Measurements from ENCODE around the gene SELENOS.

SELENOS gene

DNA sequence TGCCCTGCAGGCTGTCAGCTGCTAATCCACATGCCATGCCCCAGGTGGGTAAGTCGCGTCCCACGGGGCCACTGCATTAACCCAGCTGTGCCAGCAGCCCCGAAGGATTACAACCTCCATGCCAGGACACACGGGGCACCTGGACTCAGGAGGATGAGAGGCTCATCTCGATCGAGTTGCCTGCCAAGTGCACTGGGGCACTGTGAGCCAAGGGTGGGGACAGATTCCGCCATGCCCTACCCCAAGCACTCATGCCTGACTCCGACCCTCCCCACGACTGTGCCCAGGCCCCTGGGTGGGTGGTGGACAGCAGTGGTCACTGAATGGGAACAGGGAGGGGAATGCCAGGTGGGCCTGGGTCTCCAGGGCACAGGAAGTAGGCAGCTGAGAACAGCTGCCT is 38.5 kb upstream of the SELENOS start:
- H3K36me3 Mint-ChIP-seq: peaks cover 2% of the 10 kb centered on the region
- H3K27ac Mint-ChIP-seq: no peak overlapping the region
- H3K27me3 Mint-ChIP-seq: no peaks in the 10 kb centered on the region
- H3K9me3 Mint-ChIP-seq: no peaks in the 10 kb centered on the region
- H3K4me3 Mint-ChIP-seq: no peak overlapping the region
- peaks cover 7% of the 10 kb centered on the region for H3K4me1 Mint-ChIP-seq

DNA sequence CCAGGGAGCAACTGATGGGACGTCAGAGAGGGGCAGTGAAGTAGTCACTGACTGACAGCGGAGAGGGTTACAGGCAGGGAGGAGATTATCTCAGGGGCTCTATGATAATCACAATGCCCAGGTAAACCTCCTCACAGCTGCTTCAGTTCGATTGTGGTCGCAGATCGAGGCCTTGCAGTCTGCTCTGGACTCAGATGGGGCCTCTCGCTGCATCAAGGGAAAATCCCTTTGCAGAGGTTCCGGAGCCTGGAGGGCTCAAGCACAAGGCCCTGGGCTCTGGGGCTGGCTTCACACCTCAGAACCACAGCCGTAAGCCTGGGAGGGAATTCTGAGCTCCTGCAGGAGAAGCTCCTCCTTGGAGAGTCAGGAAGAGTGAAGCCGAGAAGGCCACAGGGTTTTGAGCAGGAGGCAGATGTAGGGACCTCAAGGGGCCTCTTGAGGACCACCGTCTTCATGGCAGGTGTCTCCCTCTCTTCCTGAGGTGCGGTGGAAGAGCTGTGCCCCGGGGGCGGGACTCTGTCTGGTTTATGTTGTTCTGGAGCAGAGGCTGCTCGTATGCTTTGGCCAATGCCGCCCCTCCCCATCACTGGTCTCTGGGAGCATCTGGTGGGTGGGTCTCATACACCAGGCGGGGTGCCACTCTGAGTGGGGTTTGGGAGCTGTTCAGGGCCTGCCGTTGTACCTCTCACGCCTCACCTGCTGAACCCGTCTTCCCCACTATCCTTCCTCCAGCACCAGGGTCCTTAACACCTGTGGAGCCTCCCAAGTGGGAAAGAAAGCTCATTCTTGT is 37.2 kb upstream of the SELENOS start:
- no peak overlapping the region for H3K27ac Mint-ChIP-seq
- no peak overlapping the region for H3K4me3 Mint-ChIP-seq
- no peaks in the 10 kb centered on the region for H3K27me3 Mint-ChIP-seq
- no peaks in the 10 kb centered on the region for H3K4me1 Mint-ChIP-seq
- H3K9me3 Mint-ChIP-seq: no peaks in the 10 kb centered on the region
- H3K36me3 Mint-ChIP-seq: peaks cover 2% of the 10 kb centered on the region

DNA sequence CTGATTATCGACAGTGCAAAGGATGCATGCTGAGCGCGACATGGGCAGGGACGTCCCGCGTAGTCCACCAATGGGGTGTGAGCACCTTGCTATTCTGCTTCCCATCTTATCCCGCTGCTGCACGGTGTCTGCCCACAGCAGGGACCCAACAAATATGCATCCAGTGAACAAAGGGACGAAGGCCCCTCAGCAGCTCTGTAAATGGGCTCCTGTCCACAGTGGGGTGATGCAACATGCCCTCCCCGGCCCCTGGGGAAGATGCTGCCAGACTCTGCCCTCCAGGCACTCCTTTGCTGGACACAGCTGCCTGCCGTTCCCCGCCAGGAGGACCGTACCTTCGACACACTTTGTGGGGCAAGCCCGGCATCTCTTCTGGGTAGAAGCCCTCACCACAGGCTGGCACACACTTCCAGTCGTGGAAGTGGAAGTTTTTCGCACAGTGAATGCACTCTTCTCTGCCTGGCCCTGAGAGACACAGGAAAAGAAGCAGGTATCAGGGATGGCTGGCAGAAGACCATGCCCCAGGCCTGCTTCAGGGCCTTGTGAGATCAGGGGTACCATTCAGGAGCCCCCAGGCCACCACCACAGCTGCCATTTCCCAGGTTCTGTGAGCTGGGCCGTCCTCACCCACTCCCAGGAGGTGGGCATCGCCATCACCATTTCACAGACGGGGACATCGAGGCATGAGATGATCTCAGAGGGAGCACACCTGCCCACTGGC is 35.9 kb upstream of the SELENOS start:
- Mint-ChIP-seq H3K36me3 (peaks cover 2% of the 10 kb centered on the region), H3K4me3 (no peak overlapping the region), H3K9me3 (no peaks in the 10 kb centered on the region), H3K27ac (no peak overlapping the region), H3K27me3 (no peaks in the 10 kb centered on the region), H3K4me1 (no peaks in the 10 kb centered on the region)

DNA sequence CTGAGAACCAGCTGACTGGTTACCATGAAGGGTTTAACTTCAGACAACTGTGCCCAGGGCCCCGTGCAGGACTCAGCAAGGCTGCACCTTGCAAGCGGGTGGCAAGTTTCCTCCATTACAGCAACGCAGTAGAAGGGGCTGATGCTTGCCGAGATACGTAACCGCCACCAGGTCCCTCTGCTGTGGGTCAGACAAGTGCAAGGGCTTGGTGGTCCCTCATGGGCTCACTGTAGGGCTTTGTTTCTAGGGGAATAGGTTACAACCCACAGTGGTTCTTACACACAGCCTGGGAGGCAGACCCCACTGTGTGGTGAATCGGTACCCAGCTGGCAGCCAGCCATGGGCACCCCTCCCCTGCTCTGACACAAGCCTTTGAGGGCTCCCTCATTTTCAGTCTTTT is 33.2 kb upstream of the SELENOS start:
- no peaks in the 10 kb centered on the region for H3K9me3 Mint-ChIP-seq
- no peak overlapping the region for H3K27ac Mint-ChIP-seq
- H3K36me3 Mint-ChIP-seq: peaks cover 2% of the 10 kb centered on the region
- H3K4me3 Mint-ChIP-seq: no peak overlapping the region
- H3K4me1 Mint-ChIP-seq: no peaks in the 10 kb centered on the region
- no peaks in the 10 kb centered on the region for H3K27me3 Mint-ChIP-seq

DNA sequence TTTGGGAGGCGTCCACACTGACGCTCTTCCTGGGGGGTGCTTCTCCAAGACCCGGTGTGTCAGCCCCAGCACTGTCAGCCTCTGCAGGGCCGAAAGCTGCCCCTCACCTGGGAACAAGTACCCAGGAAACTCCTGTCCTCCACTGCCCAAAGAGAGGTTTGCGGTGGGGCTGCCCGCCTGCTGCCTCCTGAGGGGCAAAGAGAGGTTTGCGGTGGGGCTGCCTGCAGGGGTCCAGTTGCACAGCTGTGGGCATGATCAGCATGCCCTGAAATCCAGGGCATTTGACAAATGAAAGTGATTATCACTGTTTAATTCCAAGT is 32.8 kb upstream of the SELENOS start:
- Mint-ChIP-seq H3K4me1 (no peaks in the 10 kb centered on the region), H3K4me3 (no peak overlapping the region), H3K27ac (no peak overlapping the region), H3K36me3 (peaks cover 2% of the 10 kb centered on the region), H3K9me3 (no peaks in the 10 kb centered on the region), H3K27me3 (no peaks in the 10 kb centered on the region)

- Mint-ChIP-seq H3K9me3 (no peaks in the 10 kb centered on the region), H3K4me1 (no peaks in the 10 kb centered on the region), H3K27me3 (no peaks in the 10 kb centered on the region), H3K27ac (no peak overlapping the region), H3K36me3 (peaks cover 2% of the 10 kb centered on the region), H3K4me3 (no peak overlapping the region)
Measured at GRCh38 chr15:101309436-101310160, 32.3 kb upstream of the SELENOS start.

DNA sequence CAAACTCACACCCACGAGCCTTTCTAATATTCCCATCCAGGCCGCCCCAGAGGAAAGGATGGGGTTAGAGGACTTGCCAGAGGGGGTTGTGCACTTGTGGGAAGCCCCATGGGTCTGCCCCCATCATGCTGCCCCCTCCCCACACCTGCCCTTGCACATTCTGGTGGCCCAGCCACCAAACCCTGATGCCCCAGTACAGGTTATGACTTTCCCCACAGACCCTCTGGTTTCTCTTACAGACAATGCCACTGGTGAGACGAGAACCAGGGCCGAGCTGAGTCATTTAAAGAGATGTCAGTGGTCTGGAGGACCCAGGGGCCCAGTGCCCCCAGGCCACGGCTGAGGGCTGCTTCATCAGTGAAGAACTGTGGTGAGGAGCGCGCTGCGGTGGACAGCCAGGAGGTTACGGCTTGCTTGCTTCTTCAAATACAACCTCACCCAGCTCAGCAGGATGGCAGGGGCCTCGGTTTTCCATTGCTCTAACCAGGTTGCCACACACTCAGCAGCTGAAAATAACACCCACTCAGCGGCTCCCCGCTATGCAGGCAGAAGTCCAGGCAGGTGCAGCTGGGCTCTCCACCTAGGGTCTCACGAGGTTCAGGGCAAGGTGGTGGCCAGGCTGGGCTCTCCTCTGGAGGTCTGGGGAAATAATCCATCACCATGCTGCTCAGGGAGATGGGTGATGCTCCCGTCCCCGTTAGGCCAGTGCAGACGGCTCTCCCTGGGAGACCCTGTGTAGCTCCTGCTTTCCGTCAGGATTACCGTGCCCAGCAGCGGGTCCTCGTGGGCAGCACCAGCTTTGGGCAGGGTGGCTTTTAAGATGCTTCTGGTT is 31.5 kb upstream of the SELENOS start:
- no peaks in the 10 kb centered on the region for H3K4me1 Mint-ChIP-seq
- no peaks in the 10 kb centered on the region for H3K9me3 Mint-ChIP-seq
- no peaks in the 10 kb centered on the region for H3K27me3 Mint-ChIP-seq
- no peak overlapping the region for H3K4me3 Mint-ChIP-seq
- H3K36me3 Mint-ChIP-seq: peaks cover 2% of the 10 kb centered on the region
- no peak overlapping the region for H3K27ac Mint-ChIP-seq

DNA sequence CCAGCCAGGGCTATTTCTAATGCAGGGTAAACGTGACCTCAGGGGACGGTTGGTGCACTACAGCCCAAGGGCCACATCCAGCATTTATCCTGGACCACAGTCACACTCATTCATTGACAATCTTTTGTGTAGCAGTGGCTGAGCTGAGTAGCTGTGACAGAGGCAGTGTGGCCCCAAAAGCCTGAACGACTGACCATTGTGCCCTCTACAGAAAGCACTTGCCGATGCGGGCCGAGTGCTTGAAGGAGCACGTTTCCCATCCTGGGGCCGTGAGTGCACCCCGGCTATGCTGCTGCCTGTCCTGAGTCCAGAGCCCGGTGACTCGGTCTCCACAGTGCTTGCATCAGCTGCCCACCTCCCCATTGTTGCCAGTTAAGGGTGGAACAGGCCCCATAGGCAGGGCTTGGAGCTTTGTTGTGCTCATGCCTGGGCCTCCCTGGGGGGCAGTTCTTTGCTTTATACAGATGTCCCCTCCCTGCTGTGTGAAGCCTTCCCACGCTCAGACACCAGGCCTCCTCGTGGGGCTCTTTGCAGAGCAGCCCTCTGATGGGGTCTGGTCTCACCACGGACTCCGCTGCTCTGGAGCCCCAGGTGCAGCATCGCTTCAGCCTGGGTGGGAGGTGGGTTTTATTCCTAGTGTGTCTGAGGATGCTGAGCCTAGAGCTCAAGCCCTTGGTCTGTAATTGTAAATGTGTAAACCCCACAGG is 30.8 kb upstream of the SELENOS start:
- H3K9me3 Mint-ChIP-seq: no peaks in the 10 kb centered on the region
- no peaks in the 10 kb centered on the region for H3K27me3 Mint-ChIP-seq
- H3K4me3 Mint-ChIP-seq: no peak overlapping the region
- no peak overlapping the region for H3K27ac Mint-ChIP-seq
- H3K36me3 Mint-ChIP-seq: peaks cover 2% of the 10 kb centered on the region
- H3K4me1 Mint-ChIP-seq: no peaks in the 10 kb centered on the region

DNA sequence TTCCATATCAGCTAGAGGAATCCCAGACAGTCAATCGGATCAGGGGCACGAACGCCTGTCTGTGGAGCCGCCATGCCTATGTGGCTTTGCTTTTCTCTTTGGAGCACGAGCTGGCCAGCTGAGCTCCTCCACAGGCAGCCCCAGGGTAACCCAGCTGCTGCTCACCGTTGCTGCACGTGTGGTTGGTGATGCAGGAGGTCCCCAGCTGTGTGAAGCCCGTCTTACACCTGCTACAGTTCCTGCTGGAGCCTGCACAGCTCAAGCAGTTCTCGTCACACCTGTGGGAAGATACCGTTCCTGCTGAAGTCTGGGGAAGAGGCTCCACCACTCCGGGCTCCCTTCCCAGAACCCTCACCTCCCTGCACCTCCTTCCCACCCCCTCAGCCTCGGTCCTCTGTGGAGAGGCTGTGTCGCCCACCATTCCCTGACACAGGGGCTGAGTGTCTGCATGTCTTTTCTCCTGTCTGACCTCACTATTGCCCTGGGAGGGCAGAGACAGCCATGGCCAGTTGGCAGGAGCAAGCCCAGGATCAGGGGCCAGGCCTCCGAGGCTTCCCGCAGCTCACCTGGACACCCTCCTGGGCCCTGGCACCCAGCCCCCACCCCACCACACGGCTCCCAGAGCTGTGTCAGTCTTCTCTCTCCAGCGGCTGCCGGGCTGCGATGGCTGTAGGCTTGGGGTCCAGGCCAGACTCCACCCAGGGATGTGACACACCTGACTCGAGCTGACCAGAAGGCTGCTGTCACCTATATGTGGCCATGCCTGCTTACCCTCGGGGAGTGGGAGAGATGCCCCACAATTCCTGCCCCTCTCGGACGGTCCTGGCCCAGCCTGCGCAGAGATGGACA is 30.0 kb upstream of the SELENOS start:
- H3K4me3 Mint-ChIP-seq: no peak overlapping the region
- no peak overlapping the region for H3K27ac Mint-ChIP-seq
- H3K9me3 Mint-ChIP-seq: no peaks in the 10 kb centered on the region
- no peaks in the 10 kb centered on the region for H3K27me3 Mint-ChIP-seq
- no peaks in the 10 kb centered on the region for H3K4me1 Mint-ChIP-seq
- H3K36me3 Mint-ChIP-seq: peaks cover 2% of the 10 kb centered on the region

- Mint-ChIP-seq H3K4me3 (no peak overlapping the region), H3K4me1 (no peaks in the 10 kb centered on the region), H3K36me3 (no peaks in the 10 kb centered on the region)
Measured at GRCh38 chr15:101306341-101307047, 29.2 kb upstream of the SELENOS start.

DNA sequence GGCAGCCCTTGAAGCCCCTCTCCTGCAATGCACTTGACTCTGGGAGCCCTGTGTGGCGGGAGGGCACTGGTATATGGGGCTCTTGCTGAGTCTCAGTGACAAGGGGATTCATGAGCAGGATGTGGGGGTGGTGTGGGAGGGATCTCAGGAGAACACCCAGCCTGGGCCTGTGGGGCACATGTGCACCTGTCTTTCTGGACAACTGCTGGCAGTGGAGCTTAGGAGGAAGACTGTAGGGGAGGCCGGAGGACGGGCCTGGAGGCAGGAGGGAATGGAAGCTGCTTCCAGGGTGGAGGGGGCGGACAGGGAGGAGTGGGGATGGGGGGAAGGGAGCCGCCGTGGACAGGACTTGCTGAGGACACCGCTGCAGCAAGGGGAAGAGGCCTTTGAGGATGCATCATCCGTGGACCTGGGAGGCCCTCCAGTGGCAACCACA is 28.6 kb upstream of the SELENOS start:
- Mint-ChIP-seq H3K27ac (no peak overlapping the region), H3K27me3 (no peaks in the 10 kb centered on the region), H3K4me1 (no peaks in the 10 kb centered on the region), H3K9me3 (no peaks in the 10 kb centered on the region), H3K36me3 (no peaks in the 10 kb centered on the region), H3K4me3 (no peak overlapping the region)

More at GRCh38 chr15:101306341-101307047, 29.2 kb upstream of the SELENOS start:
- Mint-ChIP-seq H3K27ac (no peak overlapping the region), H3K27me3 (no peaks in the 10 kb centered on the region), H3K9me3 (no peaks in the 10 kb centered on the region)

DNA sequence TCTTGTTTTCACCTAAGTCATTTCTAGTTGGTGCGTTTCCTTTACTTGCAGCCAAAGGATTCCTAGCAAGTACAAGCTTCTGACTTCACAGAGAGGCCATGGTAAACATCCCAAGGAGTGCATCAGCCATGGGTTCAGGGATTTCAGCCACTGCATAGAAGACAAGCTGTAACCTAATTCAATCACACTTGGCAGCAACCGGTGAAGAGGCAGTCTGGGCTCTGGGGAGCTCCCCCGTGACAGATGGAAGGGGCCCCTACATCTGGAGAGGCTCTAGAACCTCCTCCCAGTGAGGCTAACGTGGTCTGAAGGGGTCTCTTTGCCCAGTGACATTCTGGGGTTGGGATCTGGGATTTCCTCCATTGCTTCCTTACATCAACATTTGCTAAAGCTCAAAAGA is 26.1 kb upstream of the SELENOS start:
- Mint-ChIP-seq H3K36me3 (no peaks in the 10 kb centered on the region), H3K4me1 (no peaks in the 10 kb centered on the region), H3K9me3 (no peaks in the 10 kb centered on the region), H3K27ac (no peak overlapping the region), H3K4me3 (no peak overlapping the region), H3K27me3 (no peaks in the 10 kb centered on the region)

- H3K9me3 Mint-ChIP-seq: no peaks in the 10 kb centered on the region
- H3K27ac Mint-ChIP-seq: peak overlapping the region; percentile 70
- H3K4me3 Mint-ChIP-seq: peak overlapping the region; percentile 97
- H3K27me3 Mint-ChIP-seq: no peaks in the 10 kb centered on the region
- peaks cover 12% of the 10 kb centered on the region for H3K36me3 Mint-ChIP-seq
- peaks cover 33% of the 10 kb centered on the region for H3K4me1 Mint-ChIP-seq
Measured at GRCh38 chr15:101296418-101297405, 19.4 kb upstream of the SELENOS start.
